ENCODE measurements around the gene ZNF521. TPM values are rescaled to one million over a fixed set of nuclear protein-coding genes. Genes with fewer than 3 reads are reported as not detected.
A peak's percentile ranks its signal among the peaks of the same experiment; 100 is the strongest.

The ZNF521 gene
- total and polyA plus RNA-seq, 2 of the 13 experiments (the other 11 are each of a cell fraction or from before 2014, with no cell fraction given) = 0.02 TPM; not detected in 1

GRCh38 chr18:25329783-25330182, 22.2 kb downstream of the ZNF521 start:
- Histone ChIP-seq H3K4me2 (ENCODE audit: low read depth, low read length) (no peak overlapping the region), H4K20me1 (ENCODE audit: insufficient read depth, low read length) (no peaks in the 10 kb centered on the region), H3K27ac (ENCODE audit: extremely low read length, insufficient read depth, low read length) (no peak overlapping the region), H3K9me3 (ENCODE audit: low read length) (no peaks in the 10 kb centered on the region), H3K9ac (ENCODE audit: insufficient read depth, low read depth, low read length) (no peak overlapping the region), H3K79me2 (ENCODE audit: insufficient read depth, low read length) (no peaks in the 10 kb centered on the region), H3K4me3 (replicated peaks in 1 of 3; ENCODE audit: insufficient read depth in 1 of 3, low read depth in 2 of 3, low read length in 3 of 3) (no peak overlapping the region), H3K36me3 (replicated peaks in 1 of 2; ENCODE audit: control insufficient read depth in 1 of 2, insufficient read depth in 2 of 2, low read length in 2 of 2) (no peaks in the 10 kb centered on the region), H3K4me1 (ENCODE audit: insufficient read depth, low read length) (no peaks in the 10 kb centered on the region), H3K27me3 (ENCODE audit: control insufficient read depth in 1 of 2, insufficient read depth in 2 of 2, low read length in 2 of 2) (no peaks in the 10 kb centered on the region; a peak in 1 of 5 replicates), H2AFZ (ENCODE audit: low read length) (no peak overlapping the region)
- peak; percentile 45; the same call in 1 of the 2 replicates for TF ChIP-seq PRDM15 (CRISPR knock-in tag; IDR thresholded peaks at IDR 0.05)
- no peak for TF ChIP-seq MEIS2 (CRISPR knock-in tag; IDR thresholded peaks at IDR 0.05)
- no TSS peak for BruUV-seq (replicated peaks)
- ChIA-PET CTCF (ENCODE audit: low intra/inter-chr PET ratio, low total read pairs) (no interaction called here), POLR2A (no interaction called here)
- ATAC-seq (no peak), DNase-seq (ENCODE audit: low spot score) (no peak), FAIRE-seq (no peak)
- 0% methylated on average over 1 of the region's 1 CpG for WGBS (ENCODE audit: low lambda C conversion rate)
- intact Hi-C loops (cut with micrococcal nuclease; ENCODE audit: unreplicated experiment) = no loop called here
- in situ Hi-C loops (cut with HindIII; ENCODE audit: extremely low pct_ligation_motif_present, low pct_unique_long_range_greater_than_20kb) = no loop called here

- CTCF ChIA-PET (ENCODE audit: low intra/inter-chr PET ratio, low total read pairs) = no interaction called here
- no peaks in the 10 kb centered on the region for H3K36me3 ChIP-seq (replicated peaks in 1 of 2; ENCODE audit: control insufficient read depth in 1 of 2, insufficient read depth in 2 of 2, low read length in 2 of 2)
- intact Hi-C loops (cut with micrococcal nuclease; ENCODE audit: unreplicated experiment) (no loop called here), in situ Hi-C loops (cut with HindIII; ENCODE audit: extremely low pct_ligation_motif_present, low pct_unique_long_range_greater_than_20kb) (no loop called here)
- no peak overlapping the region for H2AFZ ChIP-seq (ENCODE audit: low read length)
- BruUV-seq (replicated peaks) = no TSS peak
- H3K4me1 ChIP-seq (ENCODE audit: insufficient read depth, low read length) = no peaks in the 10 kb centered on the region
- FAIRE-seq (no peak), ATAC-seq (no peak), DNase-seq (ENCODE audit: low spot score) (no peak)
- H3K4me3 ChIP-seq (replicated peaks in 1 of 3; ENCODE audit: insufficient read depth in 1 of 3, low read depth in 2 of 3, low read length in 3 of 3) = no peak overlapping the region
- WGBS (ENCODE audit: low lambda C conversion rate) = 34% methylated on average over 9 of the region's 9 CpGs
- POLR2A ChIA-PET = no interaction called here
- no peaks in the 10 kb centered on the region for H4K20me1 ChIP-seq (ENCODE audit: insufficient read depth, low read length)
- no peak overlapping the region for H3K4me2 ChIP-seq (ENCODE audit: low read depth, low read length)
- H3K9me3 ChIP-seq (ENCODE audit: low read length) = no peaks in the 10 kb centered on the region
- no peak overlapping the region for H3K27ac ChIP-seq (ENCODE audit: extremely low read length, insufficient read depth, low read length)
- H3K79me2 ChIP-seq (ENCODE audit: insufficient read depth, low read length) = no peaks in the 10 kb centered on the region
- no peak overlapping the region for H3K9ac ChIP-seq (ENCODE audit: insufficient read depth, low read depth, low read length)
- no peaks in the 10 kb centered on the region for H3K27me3 ChIP-seq (ENCODE audit: control insufficient read depth in 1 of 2, insufficient read depth in 2 of 2, low read length in 2 of 2)
- TF ChIP-seq ZNF570 (CRISPR knock-in tag; IDR thresholded peaks at IDR 0.05; ENCODE audit: borderline replicate concordance) (no peak), ZMYM3 (CRISPR knock-in tag; IDR thresholded peaks at IDR 0.05) (no peak), SNRNP70 (IDR thresholded peaks at IDR 0.05; ENCODE audit: low read depth, low read length) (no peak), HMGXB3 (CRISPR knock-in tag; IDR thresholded peaks at IDR 0.05; ENCODE audit: borderline replicate concordance) (no peak), IKZF4 (CRISPR knock-in tag; IDR thresholded peaks at IDR 0.05; ENCODE audit: borderline replicate concordance, low read depth, not compliant biosample characterization) (no peak), RBAK (CRISPR knock-in tag; IDR thresholded peaks at IDR 0.05) (no peak), ZNF761 (CRISPR knock-in tag; conservative IDR thresholded peaks at IDR 0.05) (no peak), HES4 (CRISPR knock-in tag; IDR thresholded peaks at IDR 0.05; ENCODE audit: borderline replicate concordance) (no peak)
Measured at GRCh38 chr18:25327584-25327983, 24.4 kb downstream of the ZNF521 start.
